Type B pancreatic cell (in vitro differentiated cells): Measurements from ENCODE around the gene FBN1. TPM values are rescaled to one million over a fixed set of nuclear protein-coding genes. Genes with fewer than 3 reads are reported as not detected.

Experiments used
- DNase-seq: peaks from one replicate; pipeline ENCODE4 v3.0.0; 2021; ENCODE audit warnings: mixed read lengths; ENCODE audit not compliant: unreplicated experiment; ENCODE audit errors: extremely low spot score
- H3K27ac Mint-ChIP-seq: 2 replicates; pipeline ENCODE4 v1.8.0; 2021; ENCODE audit warnings: mild to moderate bottlenecking, mixed read lengths
- H3K27me3 Mint-ChIP-seq: 2 replicates; pipeline ENCODE4 v1.8.0; 2021; ENCODE audit warnings: mixed read lengths
- H3K36me3 Mint-ChIP-seq: 2 replicates; pipeline ENCODE4 v1.8.0; 2021; ENCODE audit warnings: mixed read lengths
- H3K4me1 Mint-ChIP-seq: one replicate; pipeline ENCODE4 v1.8.0; 2021; ENCODE audit warnings: mixed read lengths; ENCODE audit not compliant: unreplicated experiment
- H3K4me3 Mint-ChIP-seq: 2 replicates; pipeline ENCODE4 v1.8.0; 2021; ENCODE audit warnings: mild to moderate bottlenecking, mixed read lengths
- H3K9me3 Mint-ChIP-seq: 2 replicates; pipeline ENCODE4 v1.8.0; 2021; ENCODE audit warnings: mixed read lengths
- total RNA-seq: library from RNA; stranded (reverse); gene quantifications from 2 replicates; pipeline ENCODE4 v1.2.1, GENCODE V29; 2021; ENCODE audit warnings: low replicate concordance
- TF ChIP-seq, protein P1 (sequence below): fragments of 200-600 bp; sonication (generic); conservative IDR thresholded peaks from 2 replicates; pipeline ENCODE4 v1.5.0; 2021; ENCODE audit warnings: antibody characterized with exemption, mild to moderate bottlenecking

Gene FBN1
- total RNA-seq, 1 donor from 2014 or later, result 58.4 TPM

DNA sequence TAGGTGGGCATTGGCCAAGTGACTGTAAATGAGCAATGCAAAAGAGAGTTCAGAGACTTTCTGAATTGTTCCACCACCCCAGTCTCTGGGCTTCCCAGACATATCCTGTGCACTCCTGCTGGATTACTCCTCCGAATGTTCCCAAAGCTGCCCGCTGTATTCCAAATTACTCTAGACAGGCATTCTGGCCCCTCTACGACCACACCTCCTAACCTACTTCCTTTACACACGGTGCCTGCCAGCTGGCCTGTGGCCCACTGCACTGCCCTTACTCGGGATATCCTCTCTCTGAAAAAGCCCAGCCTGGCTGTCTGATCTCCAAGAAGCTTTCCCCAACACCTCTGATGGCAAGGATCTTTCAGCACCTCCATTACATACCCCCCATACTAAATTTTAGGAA is 247.7 kb downstream of the FBN1 start:
- no peak overlapping the region for H3K27ac Mint-ChIP-seq

DNA sequence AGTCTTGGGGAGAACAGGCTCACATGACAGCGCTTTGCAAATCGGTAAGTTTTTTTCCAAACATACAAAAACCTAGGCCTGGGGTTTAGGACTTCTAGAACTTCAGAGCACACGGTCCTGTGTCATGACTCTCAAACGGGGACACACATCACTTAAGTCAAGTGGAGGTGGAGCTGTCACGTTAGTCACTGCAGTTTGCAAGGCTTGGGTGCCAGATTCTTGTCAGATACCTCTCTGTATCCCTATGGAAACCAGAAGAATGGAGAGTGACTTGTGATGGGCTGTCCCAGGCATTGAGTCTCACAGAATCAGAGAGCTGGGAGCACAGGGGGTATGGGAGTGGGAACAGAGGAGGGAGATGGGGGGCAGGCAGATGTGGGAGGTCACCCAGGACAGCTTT is 249.5 kb downstream of the FBN1 start:
- no peak overlapping the region for H3K27ac Mint-ChIP-seq
- H3K9me3 Mint-ChIP-seq, result no peaks in the 10 kb centered on the region
- DNase-seq, result no peak
- H3K4me3 Mint-ChIP-seq, result no peak overlapping the region
- H3K27me3 Mint-ChIP-seq, result no peaks in the 10 kb centered on the region
- no peaks in the 10 kb centered on the region for H3K36me3 Mint-ChIP-seq
- peaks cover 20% of the 10 kb centered on the region for H3K4me1 Mint-ChIP-seq
- TF ChIP-seq, protein P1, sequence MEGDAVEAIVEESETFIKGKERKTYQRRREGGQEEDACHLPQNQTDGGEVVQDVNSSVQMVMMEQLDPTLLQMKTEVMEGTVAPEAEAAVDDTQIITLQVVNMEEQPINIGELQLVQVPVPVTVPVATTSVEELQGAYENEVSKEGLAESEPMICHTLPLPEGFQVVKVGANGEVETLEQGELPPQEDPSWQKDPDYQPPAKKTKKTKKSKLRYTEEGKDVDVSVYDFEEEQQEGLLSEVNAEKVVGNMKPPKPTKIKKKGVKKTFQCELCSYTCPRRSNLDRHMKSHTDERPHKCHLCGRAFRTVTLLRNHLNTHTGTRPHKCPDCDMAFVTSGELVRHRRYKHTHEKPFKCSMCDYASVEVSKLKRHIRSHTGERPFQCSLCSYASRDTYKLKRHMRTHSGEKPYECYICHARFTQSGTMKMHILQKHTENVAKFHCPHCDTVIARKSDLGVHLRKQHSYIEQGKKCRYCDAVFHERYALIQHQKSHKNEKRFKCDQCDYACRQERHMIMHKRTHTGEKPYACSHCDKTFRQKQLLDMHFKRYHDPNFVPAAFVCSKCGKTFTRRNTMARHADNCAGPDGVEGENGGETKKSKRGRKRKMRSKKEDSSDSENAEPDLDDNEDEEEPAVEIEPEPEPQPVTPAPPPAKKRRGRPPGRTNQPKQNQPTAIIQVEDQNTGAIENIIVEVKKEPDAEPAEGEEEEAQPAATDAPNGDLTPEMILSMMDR, result no peak

More for the DNA sequence above, 247.7 kb downstream of the FBN1 start:
- TF ChIP-seq, protein P1, result no peak
- DNase-seq, result no peak
- H3K27me3 Mint-ChIP-seq, result no peaks in the 10 kb centered on the region
- no peaks in the 10 kb centered on the region for H3K9me3 Mint-ChIP-seq
- H3K4me1 Mint-ChIP-seq, result peaks cover 14% of the 10 kb centered on the region
- H3K36me3 Mint-ChIP-seq, result no peaks in the 10 kb centered on the region
- no peak overlapping the region for H3K4me3 Mint-ChIP-seq

DNA sequence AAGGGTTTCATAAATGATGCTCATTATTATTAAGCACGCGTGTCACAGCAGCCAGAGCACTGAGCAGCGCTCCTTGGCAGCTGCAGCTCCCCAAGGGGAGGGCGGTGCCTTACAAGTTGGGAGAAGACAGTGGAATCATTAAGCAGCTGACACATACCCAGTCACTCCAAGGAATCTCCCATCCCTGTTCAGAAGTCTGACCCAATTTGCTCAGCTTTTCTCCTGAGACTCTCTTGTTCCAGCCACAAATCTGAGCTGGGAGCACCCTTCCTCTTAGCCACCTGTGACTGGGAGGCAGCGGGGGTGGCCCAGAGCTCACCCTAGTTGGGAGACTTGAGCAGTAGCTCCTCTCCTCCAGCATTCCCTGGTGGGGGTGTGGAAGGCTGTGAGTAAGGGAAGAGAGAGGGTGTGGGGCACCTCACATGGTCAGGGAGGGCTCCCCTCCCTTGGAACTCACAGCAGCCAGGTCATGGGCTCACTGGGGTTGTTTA is 249.9 kb downstream of the FBN1 start:
- H3K27me3 Mint-ChIP-seq, result no peaks in the 10 kb centered on the region
- DNase-seq, result no peak
- H3K36me3 Mint-ChIP-seq, result no peaks in the 10 kb centered on the region
- H3K9me3 Mint-ChIP-seq, result no peaks in the 10 kb centered on the region
- no peak overlapping the region for H3K27ac Mint-ChIP-seq
- no peak overlapping the region for H3K4me3 Mint-ChIP-seq
- H3K4me1 Mint-ChIP-seq, result peaks cover 20% of the 10 kb centered on the region
- TF ChIP-seq, protein P1, result no peak

DNA sequence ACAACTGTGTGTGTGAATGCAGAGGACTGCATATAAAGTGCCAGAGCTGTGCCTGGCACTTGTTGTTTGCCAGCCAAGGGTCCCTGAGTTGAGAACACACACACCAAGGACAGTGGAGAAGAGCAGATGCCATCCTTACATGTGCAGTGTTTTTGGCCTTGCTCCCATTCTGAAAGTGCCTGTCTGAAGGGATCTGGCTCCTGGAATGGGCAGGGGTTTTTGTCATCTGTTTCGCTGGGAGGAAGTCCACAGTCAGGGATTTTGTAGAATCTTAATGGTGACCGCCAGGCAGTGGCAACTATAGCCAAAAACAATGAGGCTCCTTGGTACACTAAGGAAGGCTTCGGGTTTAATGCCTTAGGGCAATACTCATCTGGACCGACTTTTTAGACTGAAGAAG is 250.5 kb downstream of the FBN1 start:
- peaks cover 16% of the 10 kb centered on the region for H3K4me1 Mint-ChIP-seq
- H3K27ac Mint-ChIP-seq, result no peak overlapping the region
- H3K4me3 Mint-ChIP-seq, result no peak overlapping the region
- H3K9me3 Mint-ChIP-seq, result no peaks in the 10 kb centered on the region
- no peaks in the 10 kb centered on the region for H3K36me3 Mint-ChIP-seq
- TF ChIP-seq, protein P1, result no peak
- no peak for DNase-seq
- H3K27me3 Mint-ChIP-seq, result no peaks in the 10 kb centered on the region

DNA sequence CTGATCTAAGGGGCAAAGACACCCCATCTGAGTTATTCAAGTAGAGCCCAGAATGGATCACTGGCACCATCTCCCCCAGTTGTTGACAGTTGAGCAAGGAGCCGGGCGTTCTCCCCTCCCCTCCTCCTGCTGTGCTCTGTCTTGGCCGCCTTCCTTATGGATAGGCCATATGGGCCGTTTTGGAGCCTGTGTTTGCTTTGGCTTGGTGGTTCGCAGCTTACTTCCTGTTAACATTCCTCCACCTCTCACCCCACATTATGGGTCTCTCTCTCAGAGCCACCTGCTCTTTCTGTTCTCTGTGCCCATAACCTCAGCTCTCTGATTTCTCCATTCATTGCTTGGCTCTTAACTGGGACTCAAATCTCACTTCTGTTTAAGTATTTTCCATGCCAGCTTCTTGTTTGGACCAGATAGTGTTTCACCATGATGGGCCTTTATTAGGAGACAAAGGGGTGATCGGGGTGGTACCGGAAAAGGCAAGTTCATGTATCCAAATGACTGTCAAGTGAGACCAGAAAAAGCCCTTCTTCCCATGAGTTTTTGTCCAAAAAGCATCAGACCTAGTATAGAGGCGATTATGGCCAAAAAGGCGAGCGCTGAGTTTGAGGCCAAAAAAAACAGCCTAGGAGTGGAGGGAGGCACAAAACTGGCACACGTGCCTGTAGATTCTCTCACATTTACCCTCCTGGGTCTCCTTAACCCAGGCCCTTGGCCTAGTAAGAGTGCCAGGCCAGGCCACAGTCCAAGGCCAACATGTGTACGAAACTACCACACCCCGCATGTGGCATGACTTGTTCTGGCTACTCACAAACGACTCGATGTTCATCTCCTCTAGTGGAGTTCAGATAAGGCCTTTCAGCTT is 251.6 kb downstream of the FBN1 start:
- H3K36me3 Mint-ChIP-seq, result no peaks in the 10 kb centered on the region
- TF ChIP-seq, protein P1, result no peak
- no peaks in the 10 kb centered on the region for H3K27me3 Mint-ChIP-seq
- DNase-seq, result no peak
- H3K27ac Mint-ChIP-seq, result no peak overlapping the region
- no peak overlapping the region for H3K4me3 Mint-ChIP-seq
- peaks cover 22% of the 10 kb centered on the region for H3K4me1 Mint-ChIP-seq
- no peaks in the 10 kb centered on the region for H3K9me3 Mint-ChIP-seq
